GM21447 (cell line): ENCODE results near the gene PDE6A.

ENCODE experiments used
- ATAC-seq: cut with Tn5 transposase; IDR thresholded peaks from one replicate; pipeline ENCODE4 v1.9.1; 2021; ENCODE audit not compliant: unreplicated experiment

PDE6A gene

GRCh38 chr5:149839761-149840160 lies 104.8 kb downstream of the PDE6A start:
- no peak for ATAC-seq

- no peak for ATAC-seq
Observed at GRCh38 chr5:149838881-149839739, 105.5 kb downstream of the PDE6A start.

DNA sequence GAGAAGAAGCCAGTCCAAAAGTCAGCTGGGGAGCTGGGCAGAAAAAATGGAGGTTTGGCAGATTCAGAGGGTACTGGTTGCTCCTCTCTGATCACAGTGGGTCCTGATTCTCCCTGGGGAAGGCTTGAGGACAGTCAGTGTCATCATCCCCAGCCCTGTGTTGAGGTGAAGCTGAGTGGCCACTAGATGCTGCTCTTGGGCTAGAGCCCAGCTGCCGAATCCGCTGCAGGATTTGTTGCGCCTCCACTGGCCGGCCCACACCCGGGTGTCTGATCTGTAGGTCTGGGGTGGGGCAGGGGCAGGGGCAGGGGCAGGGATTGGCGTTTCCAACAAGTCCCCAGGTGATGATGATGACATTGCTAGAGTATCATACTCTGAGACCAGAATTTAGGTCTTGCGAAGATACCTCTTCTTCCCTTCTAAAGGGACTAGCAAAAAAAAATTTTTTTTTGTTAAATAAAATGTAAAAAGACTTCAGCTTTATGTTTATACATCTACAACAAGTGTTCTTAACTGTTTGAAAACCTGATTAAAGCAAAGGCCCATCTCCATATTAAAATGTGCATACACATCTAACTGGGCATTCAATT lies 106.8 kb downstream of the PDE6A start:
- ATAC-seq, result no peak

GRCh38 chr5:149836451-149837139 lies 108.0 kb downstream of the PDE6A start:
- ATAC-seq, result no peak

GRCh38 chr5:149834246-149834855 lies 110.2 kb downstream of the PDE6A start:
- no peak for ATAC-seq

DNA sequence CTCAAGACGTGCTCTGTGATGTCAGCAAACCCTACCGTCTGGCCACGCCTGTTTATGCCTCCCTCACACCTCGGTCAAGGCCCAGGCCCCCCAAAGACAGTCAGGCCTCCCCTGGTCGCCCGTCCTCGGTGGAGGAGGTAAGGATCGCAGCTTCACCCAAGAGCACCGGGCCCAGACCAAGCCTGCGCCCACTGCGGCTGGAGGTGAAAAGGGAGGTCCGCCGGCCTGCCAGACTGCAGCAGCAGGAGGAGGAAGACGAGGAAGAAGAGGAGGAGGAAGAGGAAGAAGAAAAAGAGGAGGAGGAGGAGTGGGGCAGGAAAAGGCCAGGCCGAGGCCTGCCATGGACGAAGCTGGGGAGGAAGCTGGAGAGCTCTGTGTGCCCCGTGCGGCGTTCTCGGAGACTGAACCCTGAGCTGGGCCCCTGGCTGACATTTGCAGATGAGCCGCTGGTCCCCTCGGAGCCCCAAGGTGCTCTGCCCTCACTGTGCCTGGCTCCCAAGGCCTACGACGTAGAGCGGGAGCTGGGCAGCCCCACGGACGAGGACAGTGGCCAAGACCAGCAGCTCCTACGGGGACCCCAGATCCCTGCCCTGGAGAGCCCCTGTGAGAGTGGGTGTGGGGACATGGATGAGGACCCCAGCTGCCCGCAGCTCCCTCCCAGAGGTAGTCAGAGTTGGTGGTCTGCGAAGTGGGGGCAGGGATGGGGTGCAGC lies 111.3 kb downstream of the PDE6A start:
- ATAC-seq, result no peak

DNA sequence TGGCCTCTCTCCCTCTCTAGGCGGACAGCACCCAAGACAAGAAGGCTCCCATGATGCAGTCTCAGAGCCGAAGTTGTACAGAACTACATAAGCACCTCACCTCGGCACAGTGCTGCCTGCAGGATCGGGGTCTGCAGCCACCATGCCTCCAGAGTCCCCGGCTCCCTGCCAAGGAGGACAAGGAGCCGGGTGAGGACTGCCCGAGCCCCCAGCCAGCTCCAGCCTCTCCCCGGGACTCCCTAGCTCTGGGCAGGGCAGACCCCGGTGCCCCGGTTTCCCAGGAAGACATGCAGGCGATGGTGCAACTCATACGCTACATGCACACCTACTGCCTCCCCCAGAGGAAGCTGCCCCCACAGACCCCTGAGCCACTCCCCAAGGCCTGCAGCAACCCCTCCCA lies 112.0 kb downstream of the PDE6A start:
- no peak for ATAC-seq

DNA sequence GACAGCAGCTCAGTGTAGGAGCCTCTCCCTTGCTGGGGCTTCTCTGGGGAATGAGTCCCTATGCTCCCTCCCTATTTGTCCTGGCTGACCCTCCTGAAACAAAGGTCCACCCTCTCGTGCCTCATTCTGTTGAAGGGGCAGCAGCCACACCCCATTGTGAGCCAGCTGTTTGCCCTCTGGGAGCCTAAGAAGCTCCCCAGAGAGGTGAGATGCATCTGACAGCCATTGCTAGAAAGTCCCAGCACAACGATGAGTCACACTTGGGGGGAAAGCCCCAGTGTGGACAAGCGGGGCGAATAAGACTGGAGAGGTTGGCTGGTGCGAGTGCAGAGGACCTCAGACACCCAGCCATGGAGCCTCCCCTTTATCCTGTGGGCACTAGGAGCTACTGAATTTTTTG lies 113.1 kb downstream of the PDE6A start:
- ATAC-seq, result peak; percentile 87

DNA sequence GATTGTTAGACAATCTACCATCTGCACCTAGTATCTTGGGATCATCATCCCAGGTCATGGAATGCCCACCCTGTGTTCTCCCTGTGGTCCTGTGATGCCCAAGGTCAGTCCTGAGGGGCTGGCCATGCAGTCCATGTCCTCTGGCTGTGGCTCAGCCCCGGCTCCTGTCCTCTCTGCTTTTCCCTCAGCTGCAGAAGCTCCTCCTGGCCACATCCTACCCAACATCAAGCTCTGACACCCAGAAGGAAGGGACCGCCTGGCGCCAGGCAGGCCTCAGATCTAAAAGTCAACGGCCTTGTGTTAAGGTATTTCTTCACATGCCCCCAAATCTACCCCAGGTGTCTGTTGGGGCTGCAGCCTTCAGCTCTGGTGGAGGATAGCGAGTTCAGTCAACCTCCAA lies 114.0 kb downstream of the PDE6A start:
- ATAC-seq, result no peak

DNA sequence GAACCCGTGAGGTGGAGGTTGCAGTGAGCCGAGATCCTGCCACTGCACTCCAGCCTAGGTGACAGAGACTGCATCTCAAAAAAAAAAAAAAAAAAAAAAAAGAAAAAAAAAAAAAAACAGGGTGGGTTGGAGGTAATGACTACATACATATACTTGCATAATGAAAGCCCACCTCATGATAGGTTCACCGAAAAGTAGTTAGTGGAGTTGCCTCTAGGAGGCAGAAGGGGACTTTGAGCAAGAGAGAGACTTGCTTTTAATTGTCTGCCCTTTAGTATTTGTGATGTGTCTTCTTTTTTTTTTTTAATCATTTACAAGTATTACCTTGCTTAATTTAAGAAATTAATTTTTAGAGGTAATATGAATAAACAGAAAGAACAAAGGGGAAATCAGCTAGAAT lies 114.6 kb downstream of the PDE6A start:
- ATAC-seq, result no peak

DNA sequence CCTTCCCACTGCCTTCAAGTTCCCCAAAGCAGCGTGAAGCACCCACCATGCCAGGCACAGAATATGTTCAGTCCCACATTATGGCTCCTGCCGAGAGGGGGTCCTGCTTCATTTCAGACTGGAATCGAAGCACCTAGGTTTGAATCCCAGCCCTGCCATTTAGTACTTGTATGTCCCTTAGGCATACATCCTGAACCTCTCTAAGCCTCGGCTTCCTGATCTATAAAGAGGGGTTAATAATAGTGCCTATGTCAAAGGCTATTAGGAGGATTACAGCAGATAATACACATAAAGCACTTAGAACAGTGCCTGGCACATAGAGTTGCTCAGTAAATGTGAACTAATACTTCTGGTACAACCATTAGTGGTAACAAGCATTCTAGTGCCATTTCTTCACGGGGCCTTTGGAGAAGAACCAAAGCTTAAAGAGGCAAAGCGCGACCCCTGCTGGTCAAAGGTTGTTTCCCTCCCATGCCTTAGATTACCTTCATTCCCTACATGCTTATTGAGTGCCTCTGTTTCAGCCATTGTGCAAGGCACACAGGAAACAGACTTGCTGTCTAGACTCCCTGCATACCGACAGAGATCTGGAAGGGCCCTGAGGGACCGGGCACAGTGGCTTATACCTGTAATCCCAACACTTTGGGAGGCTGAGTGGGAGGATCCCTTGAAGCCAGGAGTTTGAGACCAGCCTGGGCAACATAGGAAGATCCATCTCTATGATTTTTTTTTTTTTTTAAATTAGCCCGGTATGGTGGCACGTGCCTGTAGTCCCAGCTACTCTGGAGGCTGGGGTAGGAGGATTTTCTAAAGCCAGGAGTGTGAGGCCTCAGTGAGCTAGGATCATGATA lies 116.2 kb downstream of the PDE6A start:
- peak; percentile 57 for ATAC-seq

DNA sequence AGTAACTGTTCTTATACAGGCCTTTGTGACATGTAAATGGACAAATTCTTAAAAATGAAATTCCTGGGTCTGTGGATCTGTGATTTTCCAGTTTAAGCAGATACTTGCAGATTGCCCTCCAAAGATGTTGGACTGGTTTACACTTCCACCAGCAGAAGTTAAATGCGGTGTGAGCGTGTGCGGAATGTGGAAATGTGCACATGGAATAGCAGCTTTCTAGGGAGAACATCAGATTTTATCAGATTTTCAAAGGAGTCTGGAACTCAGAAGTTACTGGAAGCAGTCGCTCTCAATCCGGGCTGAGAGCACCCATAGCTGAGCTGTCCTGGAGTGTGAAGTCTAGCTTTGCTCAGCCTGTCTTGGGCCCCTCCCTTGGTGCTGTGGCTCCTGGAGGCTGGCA lies 117.0 kb downstream of the PDE6A start:
- no peak for ATAC-seq

GRCh38 chr5:149827086-149827485 lies 117.5 kb downstream of the PDE6A start:
- no peak for ATAC-seq

DNA sequence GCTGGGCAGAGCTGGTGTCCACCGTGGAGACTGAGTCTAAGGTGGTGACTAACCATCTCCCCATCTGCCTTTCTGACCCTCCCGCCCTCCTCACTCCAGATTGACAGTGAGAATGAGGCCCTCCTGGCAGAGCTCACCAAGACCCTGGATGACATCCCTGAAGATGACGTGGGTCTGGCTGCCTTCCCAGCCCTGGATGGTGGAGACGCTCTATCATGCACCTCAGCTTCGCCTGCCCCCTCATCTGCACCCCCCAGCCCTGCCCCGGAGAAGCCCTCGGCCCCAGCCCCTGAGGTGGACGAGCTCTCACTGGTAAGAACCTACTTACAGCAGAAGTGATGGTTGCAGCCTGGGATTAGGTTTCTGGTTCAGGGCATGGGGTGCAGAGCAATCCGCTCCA lies 118.0 kb downstream of the PDE6A start:
- ATAC-seq, result no peak

DNA sequence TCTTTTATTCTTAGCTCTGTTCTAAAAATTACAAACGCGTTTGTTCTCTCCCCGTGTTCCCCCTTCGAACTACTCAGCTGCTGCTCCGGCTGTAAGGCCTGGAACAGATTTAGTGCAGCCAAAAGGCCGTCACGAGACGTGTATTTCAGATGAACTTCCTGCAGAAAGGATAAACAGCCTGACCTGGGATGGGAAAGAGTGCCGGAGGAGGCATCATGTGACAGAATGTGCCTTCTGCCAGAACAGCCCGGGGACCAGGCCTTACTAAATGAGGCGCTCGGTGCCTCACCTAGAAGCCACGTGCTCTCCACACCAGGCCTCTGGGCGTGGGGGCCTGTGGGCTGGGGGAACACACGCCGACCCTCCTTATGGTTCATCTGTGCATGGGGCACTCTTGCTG lies 119.7 kb downstream of the PDE6A start:
- ATAC-seq, result no peak

DNA sequence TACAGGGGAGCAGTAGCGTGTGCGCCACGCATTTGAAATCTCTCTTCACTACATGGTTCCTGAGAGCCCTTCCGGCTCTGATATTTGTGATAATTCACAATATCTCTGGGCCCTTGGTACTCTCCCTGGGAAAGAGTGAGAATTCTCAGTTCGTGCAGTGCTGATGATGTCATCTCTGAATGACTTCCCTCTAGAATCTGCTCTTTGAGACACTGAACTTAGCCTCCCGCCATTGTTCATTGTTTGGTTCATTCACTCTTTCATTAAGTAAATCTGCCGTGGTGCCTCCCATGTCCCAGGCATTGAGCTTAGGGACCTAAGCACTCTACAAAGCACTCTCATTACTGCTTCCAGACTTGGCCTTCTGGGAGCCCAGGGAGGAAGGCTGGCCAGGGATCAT lies 120.5 kb downstream of the PDE6A start:
- ATAC-seq, result no peak

GRCh38 chr5:149823375-149823774 lies 121.2 kb downstream of the PDE6A start:
- no peak for ATAC-seq

DNA sequence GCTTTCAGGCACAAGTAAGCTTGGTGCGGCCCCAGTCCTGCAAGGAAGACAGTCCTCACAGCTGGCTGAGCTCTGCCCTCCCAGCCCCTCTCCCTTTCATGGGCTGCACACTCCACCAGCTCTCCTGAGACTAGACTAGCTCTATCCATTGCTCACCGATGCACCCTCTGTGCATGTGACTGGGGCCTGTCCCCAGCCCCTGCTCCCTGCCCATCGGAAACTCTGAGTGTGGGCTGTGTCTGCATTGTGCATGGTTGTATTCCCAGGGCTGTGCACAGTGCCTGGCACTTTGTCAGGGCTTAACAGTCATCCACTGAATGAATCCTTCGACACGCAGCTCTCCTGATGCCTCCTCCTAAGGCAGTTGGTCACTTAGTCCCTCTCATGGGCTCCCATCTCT lies 122.3 kb downstream of the PDE6A start:
- no peak for ATAC-seq

DNA sequence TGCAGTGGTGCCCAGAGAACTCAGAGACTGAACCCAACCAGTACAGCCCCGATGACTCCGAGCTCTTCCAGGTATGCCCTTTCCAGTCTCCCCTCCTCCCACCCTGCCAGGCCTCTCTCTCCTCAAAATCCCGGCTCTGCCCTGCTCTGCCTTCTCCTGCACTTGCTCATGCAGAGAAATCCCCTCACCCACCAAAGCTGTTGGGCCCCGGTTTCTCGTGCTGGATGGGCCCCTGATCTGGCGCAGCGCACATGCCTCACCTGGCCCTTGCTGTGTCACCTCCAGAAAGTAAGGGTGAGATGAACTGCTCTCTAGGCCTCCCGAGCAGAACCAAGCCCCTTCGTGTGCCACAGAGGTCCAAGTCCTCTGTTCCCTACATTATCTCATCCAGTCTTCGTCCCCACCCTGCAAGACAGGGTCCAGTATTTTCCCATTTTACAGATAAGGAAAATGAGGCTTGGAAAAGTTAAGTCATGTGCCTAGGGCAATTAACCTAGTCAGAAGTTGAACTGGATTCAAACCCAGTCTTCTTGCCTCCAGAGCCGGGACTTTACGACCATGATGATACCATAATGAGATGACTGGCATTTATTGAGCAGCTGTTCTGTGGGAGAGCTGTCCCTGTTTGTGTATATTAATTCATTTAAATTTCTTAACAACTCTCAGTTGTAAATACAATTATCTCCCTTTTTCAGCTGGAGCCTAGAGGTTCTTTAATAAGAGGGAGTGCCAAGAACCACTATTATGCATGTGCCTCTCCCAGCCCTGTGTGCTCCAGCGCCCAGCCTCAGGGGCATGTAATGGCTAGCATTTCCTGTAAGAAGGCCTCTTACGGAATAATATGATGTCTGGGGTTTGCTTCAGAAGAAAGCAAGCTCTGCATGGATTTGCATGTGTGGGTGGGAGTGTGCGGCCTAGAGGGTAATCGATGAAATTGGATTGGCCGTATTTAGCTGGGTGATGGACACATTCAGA lies 123.8 kb downstream of the PDE6A start:
- no peak for ATAC-seq
